ENCODE results near the gene MAF. TPM values are rescaled to one million over a fixed set of nuclear protein-coding genes. Genes with fewer than 3 reads are reported as not detected.

Gene MAF
- total and polyA plus RNA-seq, 2 of the 13 experiments (the other 11 are each of a cell fraction or from before 2014, with no cell fraction given) = 0.07 to 0.31 TPM

- Histone ChIP-seq H3K27me3 (ENCODE audit: control insufficient read depth in 1 of 2, insufficient read depth in 2 of 2, low read length in 2 of 2) (no peaks in the 10 kb centered on the region), H4K20me1 (ENCODE audit: insufficient read depth, low read length) (no peaks in the 10 kb centered on the region), H3K27ac (ENCODE audit: extremely low read length, insufficient read depth, low read length) (no peak overlapping the region), H3K4me2 (ENCODE audit: low read depth, low read length) (no peak overlapping the region), H3K9ac (ENCODE audit: insufficient read depth, low read depth, low read length) (no peak overlapping the region), H3K4me3 (replicated peaks in 1 of 3; ENCODE audit: insufficient read depth in 1 of 3, low read depth in 2 of 3, low read length in 3 of 3) (no peak overlapping the region), H3K9me3 (ENCODE audit: low read length) (no peaks in the 10 kb centered on the region), H3K36me3 (replicated peaks in 1 of 2; ENCODE audit: control insufficient read depth in 1 of 2, insufficient read depth in 2 of 2, low read length in 2 of 2) (no peaks in the 10 kb centered on the region), H3K79me2 (ENCODE audit: insufficient read depth, low read length) (no peaks in the 10 kb centered on the region), H3K4me1 (ENCODE audit: insufficient read depth, low read length) (no peaks in the 10 kb centered on the region), H2AFZ (ENCODE audit: low read length) (no peak overlapping the region)
- no peak for FAIRE-seq
- in situ Hi-C loops (cut with HindIII; ENCODE audit: extremely low pct_ligation_motif_present, low pct_unique_long_range_greater_than_20kb) = no loop called here
- 11% methylated on average over 8 of the region's 8 CpGs for WGBS (ENCODE audit: low lambda C conversion rate)
- CTCF ChIA-PET (ENCODE audit: low intra/inter-chr PET ratio, low total read pairs) = no interaction called here
- DNase-seq (ENCODE audit: low spot score) = no peak
- no TSS peak for BruUV-seq (replicated peaks)
- TF ChIP-seq, protein P1, sequence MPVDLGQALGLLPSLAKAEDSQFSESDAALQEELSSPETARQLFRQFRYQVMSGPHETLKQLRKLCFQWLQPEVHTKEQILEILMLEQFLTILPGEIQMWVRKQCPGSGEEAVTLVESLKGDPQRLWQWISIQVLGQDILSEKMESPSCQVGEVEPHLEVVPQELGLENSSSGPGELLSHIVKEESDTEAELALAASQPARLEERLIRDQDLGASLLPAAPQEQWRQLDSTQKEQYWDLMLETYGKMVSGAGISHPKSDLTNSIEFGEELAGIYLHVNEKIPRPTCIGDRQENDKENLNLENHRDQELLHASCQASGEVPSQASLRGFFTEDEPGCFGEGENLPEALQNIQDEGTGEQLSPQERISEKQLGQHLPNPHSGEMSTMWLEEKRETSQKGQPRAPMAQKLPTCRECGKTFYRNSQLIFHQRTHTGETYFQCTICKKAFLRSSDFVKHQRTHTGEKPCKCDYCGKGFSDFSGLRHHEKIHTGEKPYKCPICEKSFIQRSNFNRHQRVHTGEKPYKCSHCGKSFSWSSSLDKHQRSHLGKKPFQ (CRISPR knock-in tag; IDR thresholded peaks at IDR 0.05; ENCODE audit: insufficient replicate concordance) = no peak
- TF ChIP-seq, protein P2, sequence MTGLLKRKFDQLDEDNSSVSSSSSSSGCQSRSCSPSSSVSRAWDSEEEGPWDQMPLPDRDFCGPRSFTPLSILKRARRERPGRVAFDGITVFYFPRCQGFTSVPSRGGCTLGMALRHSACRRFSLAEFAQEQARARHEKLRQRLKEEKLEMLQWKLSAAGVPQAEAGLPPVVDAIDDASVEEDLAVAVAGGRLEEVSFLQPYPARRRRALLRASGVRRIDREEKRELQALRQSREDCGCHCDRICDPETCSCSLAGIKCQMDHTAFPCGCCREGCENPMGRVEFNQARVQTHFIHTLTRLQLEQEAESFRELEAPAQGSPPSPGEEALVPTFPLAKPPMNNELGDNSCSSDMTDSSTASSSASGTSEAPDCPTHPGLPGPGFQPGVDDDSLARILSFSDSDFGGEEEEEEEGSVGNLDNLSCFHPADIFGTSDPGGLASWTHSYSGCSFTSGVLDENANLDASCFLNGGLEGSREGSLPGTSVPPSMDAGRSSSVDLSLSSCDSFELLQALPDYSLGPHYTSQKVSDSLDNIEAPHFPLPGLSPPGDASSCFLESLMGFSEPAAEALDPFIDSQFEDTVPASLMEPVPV (CRISPR knock-in tag; IDR thresholded peaks at IDR 0.05) = no peak
- no peak for TF ChIP-seq ZNF629 (CRISPR knock-in tag; conservative IDR thresholded peaks at IDR 0.05)
- intact Hi-C loops (cut with micrococcal nuclease; ENCODE audit: unreplicated experiment) = no loop called here
- no peak for ATAC-seq
- POLR2A ChIA-PET = no interaction called here
Observed at GRCh38 chr16:79571065-79571902, 29.3 kb downstream of the MAF start.
